Heart left ventricle (tissue), 13 donors: Measurements from ENCODE around the gene DNM3.

ENCODE experiments used
- CTCF ChIP-seq, 12 donors: fragments of 200-600 bp; sonication (generic) in 4 of 12; IDR thresholded peaks; one replicate each; pipeline versions ENCODE4 v1.5.0 to v1.8.0; 2018 to 2022; ENCODE audit warnings: antibody characterized with exemption in 12 of 12, mild to moderate bottlenecking in 5 of 12
- POLR2A ChIP-seq, 2 donors: fragments of 450-650 bp; IDR thresholded peaks; one replicate each; pipeline ENCODE4 v1.6.1; 2017; ENCODE audit warnings: antibody characterized with exemption in 2 of 2, mild to moderate bottlenecking in 2 of 2, moderate library complexity in 2 of 2
- donor health status: ischemic (EF 13 %, LVEDD 7.1; RV severe dilation, severe dysfunction).
- donor health status: DM: no; HTN: yes; CAD: no.
- donor health status: DM: no; HTN: no; CAD: no.
- donor health status: ischemic (EF 25% LVEDD 6.9; RV normal size, moderate dysfunction).
- donor health status: ischemic (EF 25% LVEDD 5.7; RV mildly dilated, moderate dysfunction).
- donor health status: ischemic (EF 35%, LVEDD 5.7; RV mildly dilated, moderate dysfunction).
- donor health status: nonischemic (EF 11% LVEDD 7.7; RV severe dilation, severe dysfunction).
- donor health status: DM: yes; HTN: yes; CAD: no.
- donor health status: PGD.
- donor health status: ischemic (EF 29% LVEDD 5.4; RV normal size, mild dysfunction).
- donor health status: nonischemic (EF 23%, LVEDD 6.1; RV moderate dilation, normal function).

DNA sequence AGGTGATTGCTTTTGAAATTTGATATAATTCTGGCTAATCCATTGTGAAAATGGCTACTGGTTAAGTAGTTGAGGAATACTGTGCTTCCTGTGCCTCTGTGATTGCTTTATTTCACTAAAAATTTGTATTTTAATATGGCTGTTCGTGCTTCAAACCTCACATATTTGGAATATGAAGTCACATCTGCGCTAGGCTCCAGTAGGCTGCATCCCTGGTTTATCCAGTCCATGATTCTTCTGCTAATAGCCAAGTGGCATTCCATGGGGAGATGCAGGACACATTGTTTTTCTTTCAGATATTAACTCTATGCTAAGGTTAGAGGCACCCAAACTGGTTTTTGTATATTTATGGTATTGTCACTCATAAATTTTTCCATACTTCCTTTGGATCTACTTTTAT, 25.9 kb downstream of the DNM3 start:
- no peak for TF ChIP-seq CTCF (IDR thresholded peaks at IDR 0.05)
- TF ChIP-seq POLR2A (IDR thresholded peaks at IDR 0.05): no peak
